Prostate gland (tissue), 2 donors: ENCODE data around the gene MYRF.

ENCODE experiments used
- CTCF ChIP-seq, 4 experiments: fragments of 200-600 bp in 2 of 4; fragments of 450-650 bp in 2 of 4; sonication (generic) in 2 of 4; IDR thresholded peaks; 1 replicate in 3 of 4; 2 replicates in 1 of 4; pipeline ENCODE4 v1.5.1; 2016 to 2019; ENCODE audit warnings: antibody characterized with exemption in 4 of 4, mild to moderate bottlenecking in 2 of 4, moderate library complexity in 2 of 4
- POLR2A ChIP-seq: fragments of 450-650 bp; IDR thresholded peaks from one replicate; pipeline ENCODE4 v1.6.1; 2016; ENCODE audit warnings: antibody characterized with exemption, mild to moderate bottlenecking

GRCh38 chr11:61777234-61778090 is 25.0 kb downstream of the MYRF start:
- TF ChIP-seq CTCF (IDR thresholded peaks at IDR 0.05) (no peak), POLR2A (no peak)
